GM21515 (cell line): Measurements from ENCODE around the gene TBC1D9B.
A peak's percentile ranks its signal among the peaks of the same experiment; 100 is the strongest.

Source experiments
- ATAC-seq: cut with Tn5 transposase; IDR thresholded peaks from one replicate; pipeline ENCODE4 v1.9.1; 2021; ENCODE audit not compliant: unreplicated experiment

The TBC1D9B gene

DNA sequence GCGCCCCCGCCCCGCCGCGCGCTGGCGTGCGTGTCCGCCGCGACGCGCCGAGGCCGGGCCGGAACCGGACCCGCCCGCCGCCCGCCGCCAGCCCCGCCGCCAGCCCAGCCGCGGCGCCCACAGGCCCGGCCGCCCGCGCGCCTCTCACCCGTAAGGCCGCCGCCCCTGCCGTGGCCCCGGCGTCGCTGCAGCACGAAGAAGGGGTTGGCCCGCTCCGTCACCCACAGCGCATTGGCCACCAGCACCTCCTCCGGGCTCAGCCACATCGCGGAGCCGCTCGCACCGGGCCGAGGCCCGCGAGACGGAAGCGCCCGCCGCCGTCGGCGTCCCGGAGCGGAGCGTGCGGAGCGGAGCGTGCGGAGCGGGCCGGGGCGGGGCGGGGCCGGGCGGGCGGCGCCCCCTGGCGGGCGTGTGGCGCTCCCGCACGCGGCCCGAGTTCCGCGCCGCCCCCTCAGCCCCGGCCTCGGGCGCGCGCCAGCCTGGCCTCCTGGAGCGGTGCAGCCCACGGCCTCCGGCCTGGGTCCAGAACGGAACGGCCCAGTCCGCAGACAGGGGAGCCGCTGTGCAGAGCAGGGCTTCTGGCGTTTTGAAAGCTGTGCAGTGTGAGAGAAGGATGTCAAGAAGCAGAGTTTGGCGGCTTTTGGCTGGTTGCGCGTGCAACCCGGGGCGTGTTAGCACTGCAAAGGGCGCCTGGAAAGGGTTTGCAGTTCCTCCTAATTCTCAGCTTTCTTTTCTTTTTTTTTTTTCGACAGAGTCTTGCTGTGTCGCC, at the start of gene TBC1D9B:
Gene TBC1D9B (minus strand): TSS at position 342 of the 769 bp plus-strand sequence. CDS start 76 bp downstream, at position 266.
- peak; percentile 75 for ATAC-seq

- ATAC-seq = no peak
Observed at GRCh38 chr5:179955630-179956029, 47.9 kb upstream of the TBC1D9B start.

DNA sequence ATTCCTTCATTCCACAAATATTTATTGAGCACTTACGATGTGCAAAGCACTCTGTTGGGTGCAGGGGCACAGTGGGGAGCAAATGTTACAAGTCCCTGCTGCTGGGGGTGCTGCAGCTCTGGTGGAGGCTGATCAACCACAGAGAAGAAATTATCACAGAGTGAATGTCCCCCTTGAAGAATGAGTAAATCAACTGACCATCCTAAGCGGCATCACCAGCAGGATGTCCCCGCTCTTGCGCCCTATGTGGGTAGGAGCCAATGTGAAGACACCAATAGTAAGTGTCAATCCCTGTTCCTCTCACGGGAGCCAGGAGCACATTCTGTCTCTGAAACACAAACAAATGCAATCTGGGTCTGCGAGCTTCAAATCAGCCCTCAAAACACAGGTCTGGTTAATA, 47.4 kb upstream of the TBC1D9B start:
- no peak for ATAC-seq

DNA sequence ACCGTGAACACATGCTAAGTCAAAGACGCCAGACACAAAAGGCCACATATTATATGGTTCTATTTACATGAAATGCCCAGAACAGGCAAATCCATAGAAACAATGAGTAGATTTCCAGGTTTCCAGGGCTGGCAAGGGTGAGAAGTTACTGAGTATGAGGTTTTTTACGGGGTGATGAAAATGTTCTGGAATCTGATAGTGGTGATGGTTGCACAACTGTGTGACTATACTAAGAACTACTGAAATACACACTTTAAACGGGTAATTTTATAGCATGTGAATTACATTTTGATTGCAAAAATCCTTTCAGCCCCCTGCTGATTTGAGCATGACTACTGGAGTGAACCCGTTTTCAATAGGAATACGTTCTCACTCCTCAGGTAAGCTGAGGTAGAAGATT, 46.7 kb upstream of the TBC1D9B start:
- no peak for ATAC-seq

- no peak for ATAC-seq
Observed at GRCh38 chr5:179953987-179954386, 46.3 kb upstream of the TBC1D9B start.

DNA sequence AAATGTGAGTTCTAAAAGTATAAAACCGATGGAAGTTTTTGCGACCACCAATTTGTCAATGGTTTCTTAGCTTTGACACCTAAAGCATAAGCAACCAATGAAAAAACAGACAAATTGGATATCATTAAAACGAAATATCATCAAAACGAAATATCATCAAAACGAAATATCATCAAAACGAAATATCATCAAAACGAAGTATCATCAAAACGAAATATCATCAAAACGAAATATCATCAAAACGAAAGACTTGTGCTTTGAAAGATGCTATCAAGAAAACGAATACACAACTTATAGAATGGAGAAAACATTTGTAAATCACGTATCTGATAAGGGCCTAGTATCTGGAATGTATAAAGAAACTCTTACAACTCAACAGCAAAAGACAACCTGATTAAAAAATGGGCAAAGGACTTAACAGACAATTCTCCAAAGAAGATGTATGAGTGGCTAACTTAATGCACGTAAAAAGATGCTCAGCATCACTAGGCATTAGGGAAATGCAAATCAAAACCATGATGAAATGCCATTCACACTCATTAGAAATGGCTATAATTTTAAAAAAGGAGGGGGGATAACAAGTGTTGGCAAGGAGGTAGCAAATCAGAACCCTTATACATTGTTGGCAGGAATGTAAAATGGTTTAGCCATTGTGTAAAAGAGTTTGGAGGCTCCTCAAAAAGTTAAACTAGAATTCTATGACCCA, 29.4 kb upstream of the TBC1D9B start:
- ATAC-seq = no peak

DNA sequence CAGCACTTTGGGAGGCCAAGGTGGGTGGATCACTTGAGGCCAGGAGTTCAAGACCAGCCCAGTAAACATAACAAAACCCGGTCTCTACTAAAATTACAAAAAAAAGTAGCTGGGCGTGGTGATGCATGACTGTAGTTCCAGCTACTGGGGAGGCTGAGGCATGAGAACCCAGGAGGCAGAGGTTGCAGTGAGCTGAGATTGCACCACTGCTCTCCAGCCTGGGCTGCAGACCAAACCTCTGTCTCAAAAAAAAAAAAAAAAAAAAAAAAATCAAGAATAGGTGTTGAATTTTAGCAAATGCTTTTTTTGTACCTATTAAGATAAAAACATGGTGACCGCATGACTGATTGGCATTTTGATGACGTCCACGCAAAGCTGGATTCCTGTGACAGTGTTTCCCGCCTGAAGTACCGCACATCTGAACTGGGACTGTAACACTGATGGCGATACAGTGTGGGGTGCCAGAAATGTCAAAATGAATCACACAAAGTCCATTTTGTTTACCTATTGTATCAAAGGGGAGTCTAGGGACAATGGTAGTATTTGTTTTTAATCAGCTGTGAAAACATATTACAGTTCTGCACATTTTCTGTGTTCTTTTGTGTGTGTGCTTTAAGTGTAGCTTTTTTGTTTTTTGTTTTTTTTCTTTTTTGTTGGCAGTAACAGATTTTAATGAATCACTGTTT, 23.2 kb upstream of the TBC1D9B start:
- no peak for ATAC-seq

DNA sequence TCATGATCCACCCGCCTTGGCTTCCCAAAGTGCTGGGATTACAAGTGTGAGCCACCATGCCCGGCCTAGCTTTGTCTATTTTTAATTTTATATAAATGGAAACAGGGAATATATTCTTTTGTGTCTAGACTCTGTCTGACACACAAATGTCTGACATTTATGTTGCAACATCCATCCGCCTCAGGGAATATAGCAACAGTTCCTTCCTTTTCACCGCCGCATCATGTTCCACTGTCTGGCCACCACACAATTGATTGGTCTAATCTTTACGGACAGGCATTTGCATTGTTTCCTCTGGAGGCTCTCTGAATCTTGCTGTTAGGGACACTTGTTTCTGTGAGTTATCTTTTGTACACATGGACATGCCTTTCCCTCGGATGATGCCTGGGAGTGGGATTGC, 20.1 kb upstream of the TBC1D9B start:
- ATAC-seq = no peak

DNA sequence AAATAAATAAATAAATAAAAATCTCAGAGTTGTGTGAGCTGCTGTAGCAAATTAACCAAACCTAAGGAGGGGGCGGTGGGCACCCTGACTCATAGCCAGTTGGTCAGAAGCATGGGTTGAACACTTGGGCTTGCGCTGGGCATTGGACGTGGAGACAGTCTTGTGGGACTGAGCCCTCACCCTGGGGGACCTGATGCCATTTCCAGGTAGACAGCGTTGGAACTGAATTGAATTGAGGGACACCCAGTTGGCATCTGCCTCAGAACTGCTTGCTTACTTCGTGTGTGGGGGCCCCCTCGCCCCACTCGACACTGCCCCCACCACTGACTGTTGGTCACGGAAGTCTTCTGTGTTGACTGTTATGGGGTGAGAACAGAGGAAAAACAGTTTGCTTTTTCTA, 19.0 kb upstream of the TBC1D9B start:
- ATAC-seq = no peak

DNA sequence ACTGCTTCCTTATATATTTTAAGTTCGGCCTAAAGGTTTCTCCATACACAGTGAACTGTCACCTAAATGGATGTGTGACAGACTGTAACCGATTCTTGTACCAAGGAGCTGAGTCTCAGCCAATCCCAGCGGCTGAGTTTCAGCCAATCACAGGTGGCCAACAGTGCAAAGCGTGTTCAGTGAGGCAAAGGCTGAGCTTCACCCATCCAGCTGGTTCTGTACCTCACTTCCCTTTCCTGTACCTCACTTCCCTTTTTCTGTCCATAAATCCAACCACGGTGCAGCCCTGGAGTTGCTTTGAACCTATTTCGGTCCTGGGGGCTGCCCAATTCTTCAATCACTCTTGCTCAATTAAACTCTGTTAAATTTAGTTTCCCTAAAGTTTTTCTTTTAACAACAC, 15.7 kb upstream of the TBC1D9B start:
- no peak for ATAC-seq

DNA sequence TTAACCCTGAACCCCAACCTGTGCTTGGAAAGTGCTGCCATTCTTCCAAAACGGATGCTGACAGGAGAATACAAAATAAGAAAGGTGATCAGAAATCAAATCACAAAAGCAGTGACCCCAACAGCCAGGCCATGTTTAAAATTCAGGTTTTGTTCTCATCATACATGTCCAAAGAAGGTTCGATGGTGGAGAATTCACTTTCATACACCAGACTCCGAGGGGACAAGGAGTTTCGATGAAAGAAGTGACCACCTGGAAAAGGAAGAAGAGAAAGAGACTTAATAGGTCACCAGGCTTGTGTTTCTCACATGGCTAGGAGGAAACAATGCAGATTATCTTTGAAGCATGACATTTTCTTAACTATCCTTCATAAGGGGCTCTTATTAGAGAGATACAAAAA, 12.5 kb upstream of the TBC1D9B start:
- no peak for ATAC-seq

GRCh38 chr5:179919487-179920060, 11.9 kb upstream of the TBC1D9B start:
- ATAC-seq = no peak

DNA sequence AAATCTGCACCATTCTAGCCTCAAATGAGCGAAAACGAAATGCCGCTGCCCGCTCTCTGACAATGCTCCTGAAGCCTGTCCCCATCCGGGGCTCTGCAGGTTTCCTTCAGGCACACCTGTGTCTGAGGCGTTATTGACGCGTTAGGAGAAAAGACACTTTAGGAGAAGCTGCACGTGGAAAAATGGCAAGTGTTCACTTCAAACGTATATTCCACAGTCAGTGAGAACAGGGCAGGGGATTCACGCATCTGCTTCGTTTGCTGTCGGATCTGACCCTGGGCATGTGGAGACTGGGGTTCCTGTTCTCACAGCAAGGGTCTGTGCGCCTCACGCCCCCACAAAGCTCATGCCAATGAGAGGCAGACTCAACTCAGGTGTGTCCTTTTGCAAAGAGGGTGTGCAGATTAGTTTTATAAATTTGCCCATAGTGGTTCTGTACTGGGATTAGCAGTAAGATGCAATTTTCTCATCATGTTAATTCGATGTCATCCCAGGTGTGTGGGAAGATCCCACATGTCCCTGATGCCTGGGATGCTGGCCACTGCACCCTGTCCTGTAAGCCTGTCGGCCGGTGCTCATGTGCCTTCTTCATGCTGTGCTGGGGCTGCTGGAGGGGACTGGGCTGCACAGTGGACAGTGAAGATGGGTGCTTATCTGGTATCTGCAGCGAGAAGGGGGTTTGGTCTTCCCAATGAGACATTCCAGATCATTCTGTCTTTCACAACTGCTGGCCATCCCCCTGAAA, 11.2 kb upstream of the TBC1D9B start:
- no peak for ATAC-seq

GRCh38 chr5:179916523-179916922, 8.8 kb upstream of the TBC1D9B start:
- ATAC-seq = no peak

- no peak for ATAC-seq
Observed at GRCh38 chr5:179915406-179915935, 7.8 kb upstream of the TBC1D9B start.

GRCh38 chr5:179914032-179914755, 6.5 kb upstream of the TBC1D9B start:
- no peak for ATAC-seq

DNA sequence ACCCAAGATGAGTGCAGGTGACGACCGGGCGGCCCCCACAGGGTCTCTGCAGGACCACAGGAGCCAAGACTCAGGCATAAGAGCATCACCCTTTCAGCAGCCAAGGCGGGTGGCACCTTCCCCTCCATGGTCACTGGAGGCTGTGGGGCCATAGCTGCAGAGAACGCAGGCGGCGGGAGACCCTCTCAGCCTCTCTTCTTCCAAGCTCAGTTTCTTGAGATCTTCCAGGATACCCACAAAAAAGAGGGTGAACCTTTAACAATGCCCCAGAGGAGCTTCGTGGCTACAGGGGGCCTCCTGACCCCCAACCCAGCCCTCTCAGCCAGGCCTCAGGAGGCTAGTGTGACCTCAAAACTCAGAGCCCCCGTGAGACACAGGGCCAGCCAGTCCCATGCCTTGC, 5.8 kb upstream of the TBC1D9B start:
- ATAC-seq = no peak

- no peak for ATAC-seq
Observed at GRCh38 chr5:179912951-179913350, 5.3 kb upstream of the TBC1D9B start.

DNA sequence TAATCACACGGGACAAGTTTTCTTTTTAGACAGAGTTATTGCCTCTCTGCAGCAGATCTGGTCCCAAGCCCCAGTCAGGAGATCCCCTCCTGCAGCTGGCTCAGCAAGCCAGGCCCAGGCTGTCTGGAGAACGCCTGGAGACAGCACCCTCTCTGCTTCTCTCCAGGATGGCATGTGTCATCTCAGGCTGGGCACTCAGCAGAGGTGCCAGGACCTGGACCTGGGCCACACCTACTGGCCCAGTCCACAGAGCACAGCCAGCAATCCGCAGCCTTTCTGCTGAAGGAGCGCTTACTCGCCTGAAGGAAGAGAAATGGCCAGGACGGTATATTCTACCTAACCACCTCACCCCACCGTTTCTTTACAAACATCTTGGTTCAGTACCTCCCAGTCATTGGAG, 4.7 kb upstream of the TBC1D9B start:
- no peak for ATAC-seq

GRCh38 chr5:179909224-179909623, 1.5 kb upstream of the TBC1D9B start:
- no peak for ATAC-seq
